ENCODE results near the gene PRCD. TPM values are rescaled to one million over a fixed set of nuclear protein-coding genes. Genes with fewer than 3 reads are reported as not detected.
"Not testable (repeated sequence)": the region's sequence is repeated elsewhere in the genome, so short reads cannot be mapped to it uniquely, and the experiment has no call there.

The PRCD gene
- total and polyA plus RNA-seq, 4 experiments from 2014 or later = not detected

DNA sequence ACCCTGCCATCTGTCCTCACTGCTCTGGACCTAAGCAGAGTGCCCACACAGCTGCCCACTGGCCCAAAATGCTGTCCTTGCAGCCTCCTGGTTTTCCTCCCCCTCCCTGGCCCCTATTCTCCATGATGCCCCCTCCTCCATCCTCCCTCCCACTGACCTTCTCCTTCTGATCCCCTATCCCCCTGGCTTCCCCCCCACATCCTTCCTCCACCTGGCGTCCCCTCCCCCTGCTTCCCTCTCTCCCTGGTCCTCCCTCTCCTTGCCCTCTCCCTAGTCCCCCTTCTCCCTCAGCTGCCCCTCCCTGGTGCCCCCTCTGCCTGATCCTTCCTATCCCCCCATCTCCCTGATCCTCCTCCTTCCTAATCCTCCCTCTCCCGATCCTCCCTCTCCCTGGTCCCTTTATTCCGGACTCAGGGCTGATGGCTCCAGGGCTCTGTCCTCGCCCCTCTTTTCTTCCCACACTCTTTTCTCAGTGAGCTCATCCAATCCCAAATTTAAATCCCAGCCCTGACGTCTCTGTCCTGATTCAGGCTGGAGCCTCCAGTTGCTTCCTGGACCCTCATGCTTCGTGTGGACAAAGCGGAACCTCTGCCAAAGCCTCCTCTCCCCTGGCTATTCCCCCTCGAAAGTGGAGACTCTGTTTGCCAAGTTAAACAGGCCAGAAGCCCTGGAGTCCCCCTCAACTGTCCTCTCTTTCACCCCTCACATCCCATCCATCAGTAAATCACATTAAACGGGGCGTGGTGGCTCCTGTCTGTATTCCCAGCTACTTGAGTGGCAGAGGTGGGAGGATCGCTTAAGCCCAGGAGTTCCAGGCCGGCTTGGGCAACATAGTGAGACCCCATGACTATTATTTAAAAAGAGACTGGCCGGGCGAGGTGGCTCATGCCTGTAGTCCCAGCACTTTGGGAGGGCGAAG, 20.5 kb upstream of the PRCD start:
- Histone ChIP-seq H3K27ac (ENCODE audit: low read depth, low read length) (no peak overlapping the region), H3K36me3 (ENCODE audit: insufficient read depth, low read length) (no peaks in the 10 kb centered on the region), H3K4me3 (ENCODE audit: low read length in 2 of 2) (no peak overlapping the region), H3K4me1 (ENCODE audit: insufficient read depth, low read length) (peaks cover 54% of the 10 kb centered on the region), H3K27me3 (ENCODE audit: insufficient read depth, low read length) (no peaks in the 10 kb centered on the region), H3K9me3 (ENCODE audit: control insufficient read depth in 1 of 2, low read length in 2 of 2) (no peaks in the 10 kb centered on the region)
- DNase-seq = no peak
- POLR2A ChIA-PET (ENCODE audit: partially characterized antibody) = interaction anchor here (0.6 to 1.5 kb wide), 4 partner anchors 38 to 159 kb away, joined by 3 to 8 read pairs (median 3); partner anchors contain the start of gene ST6GALNAC2
- peak overlapping the region; percentile 69 to 98 (median 88) for H3K27ac Mint-ChIP-seq
- CTCF ChIA-PET (ENCODE audit: partially characterized antibody) = interaction anchor here (0.6 to 10.8 kb wide), 7 partner anchors 27 to 198 kb away, joined by 3 to 126 read pairs (median 3); no protein-coding TSS in a partner anchor
- intact Hi-C loops (cut with micrococcal nuclease) = loop anchor here (5.0 kb wide), 1 partner anchor 208 kb away; the partner anchor contains the start of genes JMJD6 and METTL23
- H3K27me3 Mint-ChIP-seq = no peaks in the 10 kb centered on the region
- no peaks in the 10 kb centered on the region for H3K36me3 Mint-ChIP-seq
- H3K4me3 Mint-ChIP-seq = no peak overlapping the region
- peaks cover 21 to 64% (median 36%) of the 10 kb centered on the region in 4 donors for H3K4me1 Mint-ChIP-seq
- no peaks in the 10 kb centered on the region for H3K9me3 Mint-ChIP-seq

DNA sequence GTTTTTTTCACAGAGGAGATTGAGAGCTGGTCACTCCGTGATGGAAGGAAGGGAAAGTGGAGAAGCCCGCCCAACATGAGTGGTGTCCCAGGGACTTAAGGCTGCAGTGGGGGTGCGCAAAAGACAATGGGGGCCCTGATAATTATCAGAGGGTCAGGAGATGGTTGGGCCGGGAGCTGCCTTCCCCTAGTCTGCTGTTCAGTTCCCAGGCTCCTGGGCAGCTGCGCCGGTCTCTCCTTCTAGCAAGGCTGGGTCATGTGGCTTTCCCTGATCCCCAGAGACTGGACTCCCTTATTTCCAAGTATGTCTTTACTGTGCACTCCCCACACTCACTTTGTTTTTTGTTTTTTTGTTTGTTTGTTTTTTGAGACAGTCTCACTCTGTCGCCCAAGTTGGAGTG, 18.6 kb upstream of the PRCD start:
- Mint-ChIP-seq H3K27me3 (no peaks in the 10 kb centered on the region), H3K4me1 (peaks cover 15 to 52% (median 27%) of the 10 kb centered on the region in 4 donors), H3K9me3 (no peaks in the 10 kb centered on the region), H3K27ac (peak overlapping the region in 3 of 7 donors; percentile 35 to 87 (median 68)), H3K36me3 (no peaks in the 10 kb centered on the region), H3K4me3 (no peak overlapping the region)
- H3K27ac ChIP-seq (ENCODE audit: low read depth, low read length) = no peak overlapping the region
- H3K4me1 ChIP-seq (ENCODE audit: insufficient read depth, low read length) = peaks cover 37% of the 10 kb centered on the region
- H3K27me3 ChIP-seq (ENCODE audit: insufficient read depth, low read length) = no peaks in the 10 kb centered on the region
- ChIA-PET POLR2A (ENCODE audit: partially characterized antibody) (interaction anchor here (0.7 to 1.2 kb wide), 4 partner anchors 19 to 137 kb away, joined by 3 to 4 read pairs (median 3); partner anchors contain the start of gene SPHK1), CTCF (ENCODE audit: partially characterized antibody) (interaction anchor here (1.5 to 10.8 kb wide), 6 partner anchors 9 to 193 kb away, joined by 3 to 126 read pairs (median 53); no protein-coding TSS in a partner anchor)
- no peak for DNase-seq
- intact Hi-C loops (cut with micrococcal nuclease) = no loop called here
- no peak overlapping the region for H3K4me3 ChIP-seq (ENCODE audit: low read length in 2 of 2)
- no peaks in the 10 kb centered on the region for H3K36me3 ChIP-seq (ENCODE audit: insufficient read depth, low read length)
- H3K9me3 ChIP-seq (ENCODE audit: control insufficient read depth in 1 of 2, low read length in 2 of 2) = no peaks in the 10 kb centered on the region

DNA sequence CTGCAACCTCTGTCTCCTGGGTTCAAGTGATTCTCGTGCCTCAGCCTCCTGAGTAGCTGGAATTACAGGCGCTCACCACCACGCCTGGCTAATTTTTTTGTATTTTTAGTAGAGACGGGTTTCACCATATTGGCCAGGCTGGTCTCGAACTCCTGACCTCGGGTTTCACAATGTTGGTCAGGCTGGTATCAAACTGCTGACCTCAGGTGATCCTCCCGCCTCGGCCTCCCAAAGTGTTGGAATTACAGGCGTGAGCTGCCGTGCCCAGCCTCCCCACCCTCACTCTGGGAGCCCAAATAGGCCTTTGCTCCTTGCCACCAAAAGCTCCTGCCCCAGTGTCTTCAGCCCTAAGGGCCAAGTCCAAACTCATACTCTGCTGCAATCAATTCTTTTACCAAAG, 18.2 kb upstream of the PRCD start:
- H3K27me3 Mint-ChIP-seq; H3K36me3 ChIP-seq (ENCODE audit: insufficient read depth, low read length); H3K9me3 Mint-ChIP-seq; DNase-seq; H3K36me3 Mint-ChIP-seq; H3K9me3 ChIP-seq (ENCODE audit: control insufficient read depth in 1 of 2, low read length in 2 of 2); H3K27me3 ChIP-seq (ENCODE audit: insufficient read depth, low read length); H3K4me3 ChIP-seq (ENCODE audit: low read length in 2 of 2); H3K4me3 Mint-ChIP-seq; intact Hi-C loops (cut with micrococcal nuclease); H3K27ac ChIP-seq (ENCODE audit: low read depth, low read length): not testable (repeated sequence)
- ChIA-PET POLR2A (ENCODE audit: partially characterized antibody) (interaction anchor here (0.7 to 1.2 kb wide), 3 partner anchors 19 to 102 kb away, joined by 3 to 4 read pairs (median 3); no protein-coding TSS in a partner anchor), CTCF (ENCODE audit: partially characterized antibody) (interaction anchor here (1.5 to 10.8 kb wide), 7 partner anchors 10 to 192 kb away, joined by 3 to 126 read pairs (median 35); no protein-coding TSS in a partner anchor)
- peaks cover 33% of the 10 kb centered on the region for H3K4me1 ChIP-seq (ENCODE audit: insufficient read depth, low read length)
- H3K4me1 Mint-ChIP-seq = peaks cover 13 to 48% (median 24%) of the 10 kb centered on the region in 4 donors
- peak overlapping the region in 2 of 7 donors; percentile 68 for H3K27ac Mint-ChIP-seq

DNA sequence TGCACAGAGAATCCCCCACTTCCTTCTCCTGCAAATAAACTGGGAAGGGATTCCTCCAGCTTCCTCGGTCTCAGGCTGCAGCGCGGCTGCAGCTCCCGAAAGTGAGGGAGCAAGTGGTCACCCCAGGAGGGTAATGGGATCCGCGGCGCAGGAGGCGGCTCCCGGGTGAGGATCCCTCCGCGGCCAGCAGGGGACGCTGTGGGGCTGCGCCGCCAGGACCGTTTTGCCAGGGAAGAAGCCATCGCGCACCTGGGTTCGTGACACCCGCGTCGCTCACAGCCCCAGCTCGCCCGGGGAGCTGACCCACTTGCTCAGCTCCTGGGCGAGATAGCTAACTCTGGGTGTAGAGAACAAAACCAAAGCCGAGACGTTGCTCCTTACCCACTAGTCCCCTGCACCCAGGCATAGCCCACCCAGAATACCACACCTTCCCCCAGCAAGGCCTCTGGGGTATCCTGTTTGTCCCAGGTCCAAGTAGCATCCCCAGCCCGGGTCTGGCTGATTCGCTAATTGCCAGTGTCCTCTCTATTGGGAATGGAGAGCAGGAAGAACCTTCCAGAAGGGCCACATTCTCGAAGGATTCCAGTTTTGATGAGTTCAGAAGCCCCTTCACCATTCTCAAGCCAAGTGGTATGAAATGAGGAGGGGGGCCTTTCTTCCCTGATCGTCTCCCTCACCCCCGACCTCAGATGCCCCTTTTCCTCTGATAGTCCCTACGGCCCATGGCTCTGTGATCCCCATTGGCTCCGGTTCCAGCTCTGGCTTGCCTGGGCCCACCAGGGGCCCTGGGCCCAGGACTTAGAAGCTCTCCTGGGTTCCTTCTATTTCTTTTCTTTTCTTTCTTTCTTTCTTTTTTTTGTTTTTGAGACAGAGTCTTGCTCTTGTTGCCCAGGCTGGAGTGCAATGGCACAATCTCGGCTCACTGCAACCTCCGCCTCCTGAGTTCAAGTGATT, 16.5 kb upstream of the PRCD start:
- CTCF ChIA-PET (ENCODE audit: partially characterized antibody) = interaction anchor here (0.6 to 10.8 kb wide), 43 partner anchors 9 to 249 kb away, joined by 3 to 126 read pairs (median 5); partner anchors contain the start of genes PRCD and ST6GALNAC2
- Mint-ChIP-seq H3K27me3 (no peaks in the 10 kb centered on the region), H3K4me3 (peak overlapping the region in 6 of 8 donors; percentile 32 to 79 (median 64))

DNA sequence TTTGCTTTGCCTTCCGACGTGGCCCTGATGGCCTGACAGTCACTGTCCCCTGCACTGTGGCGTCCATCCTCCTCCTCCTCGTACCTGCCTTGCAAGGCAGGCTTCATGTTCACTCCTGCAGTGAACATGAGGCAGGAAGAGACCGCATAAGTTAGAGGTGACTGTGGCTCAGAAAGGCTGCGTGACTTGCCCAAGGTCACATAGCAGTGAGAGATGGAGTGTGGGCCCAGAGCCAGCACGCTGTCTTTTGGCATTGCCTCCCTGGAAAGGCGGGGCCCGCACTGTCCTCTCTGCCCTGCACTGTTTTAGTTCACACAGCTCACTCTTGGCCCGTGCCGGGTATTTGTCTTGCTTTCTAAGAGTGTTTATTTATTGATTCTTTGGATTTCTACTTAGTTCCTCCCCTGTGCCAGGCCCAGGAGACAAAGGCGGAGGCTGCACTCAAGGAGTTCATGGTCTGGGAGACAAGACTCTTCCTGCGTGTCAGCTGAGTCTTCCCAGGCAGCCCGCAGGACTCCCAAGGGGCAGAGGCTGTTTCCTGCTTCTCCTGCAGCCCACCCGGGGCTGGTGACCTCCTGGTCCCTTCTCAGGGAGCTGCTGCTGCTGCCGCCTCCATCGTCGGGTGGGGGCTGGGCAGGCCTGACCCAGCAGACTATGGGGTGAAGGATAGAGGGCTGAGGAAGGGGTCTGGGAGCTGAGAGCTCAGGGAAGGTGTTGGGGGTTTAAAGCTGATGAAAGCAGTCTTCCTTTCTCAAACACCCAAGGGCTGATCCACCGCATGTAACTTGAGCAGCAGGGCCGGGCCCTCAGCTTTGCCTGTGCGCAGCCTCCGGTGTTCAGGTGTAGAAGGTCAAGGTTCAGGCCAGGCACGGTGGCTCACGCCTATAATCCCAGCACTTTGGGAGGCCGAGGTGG, 15.0 kb upstream of the PRCD start:
- no peaks in the 10 kb centered on the region for H3K27me3 ChIP-seq (ENCODE audit: insufficient read depth, low read length)
- Mint-ChIP-seq H3K27me3 (no peaks in the 10 kb centered on the region), H3K27ac (peak overlapping the region in 5 of 7 donors; percentile 38 to 89 (median 75)), H3K4me1 (peaks cover 16 to 44% (median 30%) of the 10 kb centered on the region in 4 donors), H3K4me3 (peak overlapping the region in 1 of 8 donors; percentile 39), H3K9me3 (no peaks in the 10 kb centered on the region), H3K36me3 (no peaks in the 10 kb centered on the region)
- no peaks in the 10 kb centered on the region for H3K36me3 ChIP-seq (ENCODE audit: insufficient read depth, low read length)
- intact Hi-C loops (cut with micrococcal nuclease) = no loop called here
- CTCF ChIA-PET (ENCODE audit: partially characterized antibody) = interaction anchor here (0.8 to 10.8 kb wide), 10 partner anchors 12 to 192 kb away, joined by 3 to 126 read pairs (median 30); no protein-coding TSS in a partner anchor
- POLR2A ChIA-PET (ENCODE audit: partially characterized antibody) = interaction anchor here (2.5 kb wide), 1 partner anchor 22 kb away, joined by 14 read pairs; no protein-coding TSS in a partner anchor
- peaks cover 34% of the 10 kb centered on the region for H3K4me1 ChIP-seq (ENCODE audit: insufficient read depth, low read length)
- no peaks in the 10 kb centered on the region for H3K9me3 ChIP-seq (ENCODE audit: control insufficient read depth in 1 of 2, low read length in 2 of 2)
- no peak overlapping the region for H3K4me3 ChIP-seq (ENCODE audit: low read length in 2 of 2)
- no peak overlapping the region for H3K27ac ChIP-seq (ENCODE audit: low read depth, low read length)
- peak in 1 of 5 donors; percentile 23 for DNase-seq

More for the DNA sequence above, 16.5 kb upstream of the PRCD start:
- Mint-ChIP-seq H3K9me3 (no peaks in the 10 kb centered on the region), H3K36me3 (no peaks in the 10 kb centered on the region), H3K4me1 (peaks cover 15 to 51% (median 27%) of the 10 kb centered on the region in 4 donors), H3K27ac (peak overlapping the region; percentile 58 to 97 (median 88))
- no peak overlapping the region for H3K27ac ChIP-seq (ENCODE audit: low read depth, low read length)
- H3K36me3 ChIP-seq (ENCODE audit: insufficient read depth, low read length) = no peaks in the 10 kb centered on the region
- POLR2A ChIA-PET (ENCODE audit: partially characterized antibody) = interaction anchor here (0.6 to 2.5 kb wide), 18 partner anchors 13 to 214 kb away, joined by 3 to 14 read pairs (median 4); partner anchors contain the start of genes SRSF2, ST6GALNAC1 and ST6GALNAC2
- intact Hi-C loops (cut with micrococcal nuclease) = loop anchor here (1.0 kb wide), 5 partner anchors 24 to 192 kb away; no protein-coding TSS in a partner anchor
- H3K9me3 ChIP-seq (ENCODE audit: control insufficient read depth in 1 of 2, low read length in 2 of 2) = no peaks in the 10 kb centered on the region
- H3K4me3 ChIP-seq (ENCODE audit: low read length in 2 of 2) = no peak overlapping the region
- DNase-seq = peak; percentile 67 to 84 (median 78)
- peaks cover 27% of the 10 kb centered on the region for H3K4me1 ChIP-seq (ENCODE audit: insufficient read depth, low read length)
- no peaks in the 10 kb centered on the region for H3K27me3 ChIP-seq (ENCODE audit: insufficient read depth, low read length)

DNA sequence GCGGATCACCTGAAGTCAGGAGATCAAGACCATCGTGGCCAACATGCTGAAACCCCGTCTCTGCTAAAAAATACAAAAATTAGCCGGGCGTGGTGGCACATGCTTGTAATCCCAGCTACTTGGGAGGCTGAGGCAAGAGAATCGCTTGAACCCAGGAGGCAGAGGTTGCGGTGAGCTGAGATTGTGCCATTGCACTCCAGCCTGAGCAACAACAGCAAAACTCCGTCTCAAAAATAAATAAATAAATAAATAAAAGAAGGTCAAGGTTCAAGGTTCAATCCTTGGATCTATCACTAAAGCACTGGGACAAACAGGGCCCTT, 14.4 kb upstream of the PRCD start:
- peaks cover 34% of the 10 kb centered on the region for H3K4me1 ChIP-seq (ENCODE audit: insufficient read depth, low read length)
- H3K27ac Mint-ChIP-seq; H3K9me3 Mint-ChIP-seq; H3K27me3 ChIP-seq (ENCODE audit: insufficient read depth, low read length); H3K36me3 ChIP-seq (ENCODE audit: insufficient read depth, low read length); H3K27me3 Mint-ChIP-seq; intact Hi-C loops (cut with micrococcal nuclease); POLR2A ChIA-PET (ENCODE audit: partially characterized antibody); H3K27ac ChIP-seq (ENCODE audit: low read depth, low read length); H3K4me3 Mint-ChIP-seq; H3K9me3 ChIP-seq (ENCODE audit: control insufficient read depth in 1 of 2, low read length in 2 of 2); H3K4me3 ChIP-seq (ENCODE audit: low read length in 2 of 2); H3K36me3 Mint-ChIP-seq; DNase-seq: not testable (repeated sequence)
- CTCF ChIA-PET (ENCODE audit: partially characterized antibody) = interaction anchor here (1.3 to 10.8 kb wide), 7 partner anchors 20 to 191 kb away, joined by 3 to 126 read pairs (median 35); no protein-coding TSS in a partner anchor
- H3K4me1 Mint-ChIP-seq = peaks cover 16 to 41% (median 28%) of the 10 kb centered on the region in 4 donors
